Smooth muscle cell of the coronary artery (primary cell): Measurements from ENCODE around the gene UHMK1. TPM values are rescaled to one million over a fixed set of nuclear protein-coding genes. Genes with fewer than 3 reads are reported as not detected.

ENCODE experiments used
- total RNA-seq: library from RNA; depleted of rRNA; stranded (reverse); fragments of >200 nt; gene quantifications from 2 replicates; pipeline ENCODE4 v1.2.3, GENCODE V29; 2014; ENCODE audit warnings: low replicate concordance

Gene UHMK1, protein sequence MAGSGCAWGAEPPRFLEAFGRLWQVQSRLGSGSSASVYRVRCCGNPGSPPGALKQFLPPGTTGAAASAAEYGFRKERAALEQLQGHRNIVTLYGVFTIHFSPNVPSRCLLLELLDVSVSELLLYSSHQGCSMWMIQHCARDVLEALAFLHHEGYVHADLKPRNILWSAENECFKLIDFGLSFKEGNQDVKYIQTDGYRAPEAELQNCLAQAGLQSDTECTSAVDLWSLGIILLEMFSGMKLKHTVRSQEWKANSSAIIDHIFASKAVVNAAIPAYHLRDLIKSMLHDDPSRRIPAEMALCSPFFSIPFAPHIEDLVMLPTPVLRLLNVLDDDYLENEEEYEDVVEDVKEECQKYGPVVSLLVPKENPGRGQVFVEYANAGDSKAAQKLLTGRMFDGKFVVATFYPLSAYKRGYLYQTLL
- total RNA-seq = 20.4 and 54.1 TPM in 2 replicates

DNA sequence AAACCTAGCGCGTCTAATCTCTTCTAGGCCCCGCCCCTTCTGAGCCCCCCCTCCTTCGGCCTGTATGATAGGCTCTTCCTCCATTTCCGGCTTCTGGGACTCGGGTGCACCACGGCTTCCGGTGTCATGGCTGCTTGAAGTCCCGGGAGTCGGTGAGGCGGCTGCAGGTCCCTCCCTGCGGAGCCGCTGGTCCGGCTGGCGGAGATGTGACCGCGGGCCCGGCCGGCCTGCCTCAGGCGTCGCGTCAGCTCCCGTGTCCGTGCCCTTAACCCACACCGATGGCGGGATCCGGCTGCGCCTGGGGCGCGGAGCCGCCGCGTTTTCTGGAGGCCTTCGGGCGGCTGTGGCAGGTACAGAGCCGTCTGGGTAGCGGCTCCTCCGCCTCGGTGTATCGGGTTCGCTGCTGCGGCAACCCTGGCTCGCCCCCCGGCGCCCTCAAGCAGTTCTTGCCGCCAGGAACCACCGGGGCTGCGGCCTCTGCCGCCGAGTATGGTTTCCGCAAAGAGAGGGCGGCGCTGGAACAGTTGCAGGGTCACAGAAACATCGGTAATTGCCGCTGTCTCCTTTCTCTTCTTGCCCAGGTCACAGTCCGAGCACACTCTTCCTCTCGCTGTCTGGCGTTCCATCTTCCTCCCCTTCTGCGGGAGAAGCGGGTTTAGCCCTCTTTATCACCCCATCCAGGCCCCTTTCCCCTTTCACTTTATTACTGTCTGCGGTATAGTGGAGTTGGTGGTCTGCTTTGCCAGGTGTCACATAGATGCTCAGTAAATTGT is at the start of gene UHMK1:
Gene UHMK1, plus strand, starts transcription at position 96 of the 773 bp plus-strand sequence. Its CDS starts 183 bp downstream, at position 279.

DNA sequence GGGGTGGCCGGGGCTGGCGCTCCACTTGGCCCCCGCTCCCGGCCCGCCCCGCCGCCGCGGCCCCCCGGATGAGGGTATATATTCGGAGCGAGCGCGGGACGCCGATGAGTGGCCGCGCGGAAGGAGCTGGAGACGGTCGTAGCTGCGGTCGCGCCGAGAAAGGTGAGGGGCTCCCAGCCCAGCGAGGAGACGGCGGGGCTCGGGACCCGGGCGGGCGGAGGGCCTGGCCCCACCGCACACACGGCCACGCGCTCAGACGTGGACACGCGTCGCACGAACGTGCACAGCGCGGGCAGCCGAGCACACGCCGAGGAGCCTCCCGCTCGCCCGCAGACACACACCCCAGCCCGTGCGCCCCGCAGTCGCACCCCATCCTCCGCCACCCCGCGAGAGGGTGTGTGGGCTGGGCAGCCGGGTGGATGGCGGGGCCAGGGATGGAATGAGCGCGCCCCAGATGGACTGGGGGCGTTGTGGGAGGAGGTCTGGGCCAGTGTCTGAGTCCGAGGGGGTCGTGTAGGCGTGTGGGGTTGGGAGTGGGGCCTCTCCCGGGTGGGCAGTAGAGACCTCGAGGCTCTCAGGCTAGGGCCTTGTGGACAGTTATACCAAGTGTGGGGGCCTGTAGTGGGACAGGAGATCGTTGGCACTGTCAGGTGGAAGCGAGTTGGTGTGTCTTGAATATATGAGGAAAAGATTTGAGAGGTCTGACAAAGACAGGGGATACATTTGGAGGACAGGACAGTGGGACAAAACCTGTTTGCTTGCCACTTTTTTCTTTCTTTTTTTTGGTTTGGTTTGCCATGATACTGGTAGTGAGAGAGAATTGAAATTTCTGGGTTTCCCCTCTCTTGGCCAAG is 64.2 kb downstream of the UHMK1 start, which contains the start of gene UAP1:
Gene UAP1, plus strand, starts transcription at position 107 of the 854 bp plus-strand sequence. CDS start 4,347 bp downstream, outside the sequence.

Other genes starting within 250 kb of the UHMK1 start
- gene SPATA46, start 121.0 kb upstream of the UHMK1 start, total RNA-seq = not detected in 2 replicates
- gene C1orf226, start 116.1 kb upstream of the UHMK1 start, total RNA-seq = under 0.01 TPM in 1 of 2 replicates, not detected in the other
- gene SH2D1B, start 85.7 kb upstream of the UHMK1 start, total RNA-seq = not detected in 2 replicates
- gene UAP1, start 63.9 kb downstream of the UHMK1 start, total RNA-seq = 63.3 and 136 TPM in 2 replicates
- gene DDR2, start 134.6 kb downstream of the UHMK1 start, total RNA-seq = 89.6 and 276 TPM in 2 replicates